Occipital lobe (tissue), 2 donors: ENCODE results near the gene CCDC198. TPM values are rescaled to one million over a fixed set of nuclear protein-coding genes. Genes with fewer than 3 reads are reported as not detected.

Experiments used
- DNase-seq: peaks from one replicate; lab custom pipeline; 2025; lab: John Stamatoyannopoulos, UW
- total RNA-seq: library from RNA; depleted of rRNA; stranded (reverse); fragments of >200 nt; gene quantifications from one replicate; pipeline ENCODE4 v1.2.3, GENCODE V29; 2014

CCDC198 gene
- total RNA-seq, 1 donor from 2014 or later = not detected

DNA sequence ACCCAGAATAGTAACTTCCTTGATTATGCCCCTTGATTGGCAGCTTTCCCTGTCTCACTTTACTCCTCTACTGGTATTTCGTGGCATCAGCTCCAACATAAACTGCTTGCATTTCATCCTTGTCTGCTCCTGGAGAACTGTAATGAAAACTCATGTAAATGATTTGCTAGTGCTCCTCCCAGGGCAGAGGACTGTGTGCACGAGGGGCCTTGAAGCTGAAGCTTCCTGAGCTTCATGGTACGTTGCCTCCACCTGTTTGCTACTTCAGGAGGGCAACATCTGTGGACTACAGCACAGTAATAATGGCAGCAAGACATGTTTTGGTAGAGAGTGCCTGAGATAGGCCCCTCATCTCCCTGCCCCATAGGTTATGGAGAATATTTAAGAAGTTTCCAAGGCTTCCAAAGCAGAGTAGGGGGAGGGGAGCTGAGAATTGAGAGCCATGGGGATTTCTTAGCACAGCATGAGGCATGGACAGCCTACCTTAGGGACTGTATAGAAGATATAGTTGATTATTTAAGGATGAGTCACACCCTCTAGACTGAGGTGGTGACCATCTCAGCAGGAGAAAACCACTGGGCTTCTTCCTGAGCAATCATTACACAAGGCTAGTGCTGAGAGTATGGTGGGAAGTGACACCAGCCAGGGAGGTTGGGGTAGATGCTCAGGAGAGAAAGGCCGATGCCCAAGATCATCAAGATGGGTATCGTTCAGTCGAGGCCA lies 29.5 kb downstream of the CCDC198 start:
- DNase-seq = no peak

DNA sequence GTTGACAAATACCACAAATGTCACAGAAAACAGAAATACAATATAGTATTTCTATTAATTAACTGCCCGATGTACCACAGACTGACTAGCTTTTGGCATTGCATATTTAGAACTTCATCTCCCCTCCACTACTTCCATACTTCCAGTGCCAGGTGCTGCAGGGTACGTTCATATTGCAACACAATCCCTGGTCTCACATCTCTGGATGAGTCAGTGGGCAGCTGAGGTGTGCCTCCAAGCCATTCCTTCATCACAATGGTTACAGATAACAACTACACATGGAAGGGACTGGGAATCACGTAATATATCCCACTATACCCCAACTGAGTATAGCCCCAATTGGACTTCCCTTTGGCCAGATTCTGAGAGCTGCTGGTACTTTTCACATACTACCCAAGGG lies 31.1 kb downstream of the CCDC198 start:
- no peak for DNase-seq

DNA sequence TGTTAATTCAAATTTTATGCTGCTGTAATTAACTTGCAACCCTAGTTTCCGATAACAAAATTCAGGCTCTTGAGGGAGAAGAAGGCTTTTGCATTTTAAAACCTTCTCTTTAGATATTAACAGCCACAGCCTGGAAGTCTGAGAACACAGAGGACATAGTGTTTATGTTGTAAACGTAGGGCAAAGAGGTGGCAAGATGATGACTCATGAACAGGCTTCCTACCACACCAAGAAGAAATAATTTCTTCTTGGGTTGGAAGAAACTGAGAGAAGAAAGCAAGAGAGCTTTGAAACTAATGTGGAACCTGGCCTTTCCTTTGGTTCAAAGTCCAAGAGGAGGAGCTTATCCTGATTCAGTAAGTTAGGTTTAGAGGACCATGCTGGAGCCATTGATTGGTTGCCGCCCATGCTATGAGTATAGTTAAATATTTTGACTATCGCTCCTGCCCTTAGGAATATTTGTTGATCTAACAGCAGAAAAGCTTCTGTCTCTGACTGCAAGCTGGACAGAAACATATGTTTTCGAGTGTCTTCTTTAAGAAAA lies 31.8 kb downstream of the CCDC198 start:
- no peak for DNase-seq

DNA sequence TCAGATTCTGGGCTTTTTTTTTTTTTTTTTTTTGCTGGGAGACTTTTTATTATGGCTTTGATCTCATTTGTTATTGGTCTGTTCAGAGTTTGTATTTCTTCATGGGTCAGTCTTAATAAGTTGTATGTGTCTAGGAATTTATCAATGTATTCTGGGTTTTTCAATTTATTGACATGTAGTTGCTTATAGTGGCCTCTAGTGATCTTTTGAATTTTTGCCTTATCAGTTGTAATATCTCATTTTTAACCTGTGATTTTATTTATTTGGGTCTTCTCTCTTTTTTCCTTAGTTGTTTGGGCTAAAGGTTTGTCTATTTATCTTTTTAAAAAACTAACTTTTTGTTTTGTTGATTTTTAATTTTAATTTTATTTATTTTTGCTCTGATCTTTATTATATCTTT lies 57.7 kb downstream of the CCDC198 start:
- DNase-seq = no peak

DNA sequence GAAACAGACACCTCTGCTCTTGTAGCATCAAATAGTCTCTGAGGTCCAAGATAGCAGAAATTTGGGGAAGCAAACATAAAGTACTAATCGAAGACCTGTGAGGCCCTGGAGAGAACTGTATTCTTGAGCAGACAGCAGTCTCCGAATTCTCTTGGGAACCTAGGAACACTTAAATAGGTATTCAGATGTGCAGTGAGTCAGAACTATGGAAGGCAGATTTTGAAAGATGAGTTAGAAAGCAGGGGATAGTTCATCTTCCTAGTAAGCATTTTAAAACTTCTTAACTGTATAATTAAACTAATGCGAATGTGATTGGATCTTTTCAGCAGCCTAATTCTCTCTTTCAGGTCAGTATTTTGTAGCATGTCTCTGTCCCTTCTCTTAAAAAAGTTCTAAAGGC lies 72.7 kb downstream of the CCDC198 start:
- no peak for DNase-seq

DNA sequence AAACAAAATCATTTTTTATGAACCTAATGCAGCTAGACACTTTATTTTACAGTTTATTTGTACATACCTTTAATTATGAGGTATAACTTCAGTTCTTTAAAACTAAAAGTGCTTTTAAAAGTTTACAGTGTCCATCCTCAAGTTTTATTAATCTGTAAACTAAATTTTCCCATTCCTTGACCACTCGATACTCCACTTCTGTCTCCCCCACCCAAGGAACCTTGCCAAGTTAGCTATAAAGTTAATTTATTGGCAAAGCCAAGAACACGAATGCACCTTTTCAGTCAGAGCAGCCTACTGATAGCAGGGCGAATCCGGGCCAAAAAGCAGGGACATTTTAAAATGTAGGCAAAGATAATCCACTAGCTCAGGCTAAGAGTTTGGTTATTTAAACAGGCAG lies 73.6 kb downstream of the CCDC198 start:
- no peak for DNase-seq

Other genes starting within 250 kb of the CCDC198 start
- gene EXOC5, start 225.0 kb downstream of the CCDC198 start, total RNA-seq = 141 TPM
- 29.0 TPM for gene AP5M1, start 224.9 kb downstream of the CCDC198 start, total RNA-seq
- 80.2 TPM for gene NAA30, start 103.3 kb downstream of the CCDC198 start, total RNA-seq